ENCODE data around the gene KLHL18. TPM values are rescaled to one million over a fixed set of nuclear protein-coding genes. Genes with fewer than 3 reads are reported as not detected.

KLHL18 gene
- total RNA-seq, 1 donor from 2014 or later: 29.1 TPM

DNA sequence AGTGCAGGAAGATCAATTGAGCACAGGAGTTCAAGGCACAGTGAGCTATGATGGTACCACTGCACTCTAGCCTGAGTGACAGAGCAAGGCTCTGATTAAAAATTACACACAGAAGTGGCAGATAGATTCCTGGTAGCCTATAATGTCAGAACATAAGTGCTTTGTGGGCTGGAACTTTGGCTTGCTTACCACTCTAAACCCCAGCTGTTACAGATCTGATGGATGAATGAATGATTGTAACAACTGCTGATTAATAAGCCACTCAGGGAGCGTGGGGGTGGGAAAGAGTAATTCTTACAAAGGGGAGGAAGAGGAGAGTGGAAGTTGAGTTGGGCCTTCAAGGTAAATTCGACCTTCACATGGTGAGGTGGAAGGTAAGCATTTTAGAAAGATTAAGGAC is 57.2 kb downstream of the KLHL18 start:
- H3K9me3 Mint-ChIP-seq: no peaks in the 10 kb centered on the region
- H3K4me1 Mint-ChIP-seq (ENCODE audit: unreplicated experiment): no peaks in the 10 kb centered on the region
- peak overlapping the region; percentile 19 for H3K27ac Mint-ChIP-seq
- H3K27me3 Mint-ChIP-seq: no peaks in the 10 kb centered on the region
- peaks cover 22% of the 10 kb centered on the region for H3K36me3 Mint-ChIP-seq
- TF ChIP-seq, protein P1, sequence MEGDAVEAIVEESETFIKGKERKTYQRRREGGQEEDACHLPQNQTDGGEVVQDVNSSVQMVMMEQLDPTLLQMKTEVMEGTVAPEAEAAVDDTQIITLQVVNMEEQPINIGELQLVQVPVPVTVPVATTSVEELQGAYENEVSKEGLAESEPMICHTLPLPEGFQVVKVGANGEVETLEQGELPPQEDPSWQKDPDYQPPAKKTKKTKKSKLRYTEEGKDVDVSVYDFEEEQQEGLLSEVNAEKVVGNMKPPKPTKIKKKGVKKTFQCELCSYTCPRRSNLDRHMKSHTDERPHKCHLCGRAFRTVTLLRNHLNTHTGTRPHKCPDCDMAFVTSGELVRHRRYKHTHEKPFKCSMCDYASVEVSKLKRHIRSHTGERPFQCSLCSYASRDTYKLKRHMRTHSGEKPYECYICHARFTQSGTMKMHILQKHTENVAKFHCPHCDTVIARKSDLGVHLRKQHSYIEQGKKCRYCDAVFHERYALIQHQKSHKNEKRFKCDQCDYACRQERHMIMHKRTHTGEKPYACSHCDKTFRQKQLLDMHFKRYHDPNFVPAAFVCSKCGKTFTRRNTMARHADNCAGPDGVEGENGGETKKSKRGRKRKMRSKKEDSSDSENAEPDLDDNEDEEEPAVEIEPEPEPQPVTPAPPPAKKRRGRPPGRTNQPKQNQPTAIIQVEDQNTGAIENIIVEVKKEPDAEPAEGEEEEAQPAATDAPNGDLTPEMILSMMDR (conservative IDR thresholded peaks at IDR 0.05): no peak
- H3K4me3 Mint-ChIP-seq: no peak overlapping the region
- DNase-seq (ENCODE audit: extremely low spot score, unreplicated experiment): no peak

DNA sequence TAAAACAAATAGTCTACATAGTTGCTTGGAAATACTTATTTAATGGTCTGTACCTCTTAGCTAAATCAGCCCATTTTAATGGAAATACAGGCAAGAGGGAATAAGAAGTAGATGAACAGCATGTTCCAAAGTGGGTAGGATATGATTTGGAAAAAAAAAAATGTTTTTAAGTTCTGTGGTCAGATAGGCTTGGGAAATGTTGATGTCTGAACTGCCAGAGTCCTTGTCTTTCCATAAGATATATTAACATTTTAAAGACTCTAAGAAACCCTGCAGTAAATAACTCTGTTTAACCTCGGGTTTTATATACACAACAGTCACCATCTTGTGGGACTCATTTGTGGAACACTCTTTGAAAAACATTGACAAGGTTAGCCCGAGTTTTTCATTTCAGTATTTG is 58.1 kb downstream of the KLHL18 start:
- H3K27me3 Mint-ChIP-seq: no peaks in the 10 kb centered on the region
- no peaks in the 10 kb centered on the region for H3K9me3 Mint-ChIP-seq
- peaks cover 28% of the 10 kb centered on the region for H3K36me3 Mint-ChIP-seq
- no peak for DNase-seq (ENCODE audit: extremely low spot score, unreplicated experiment)
- no peak overlapping the region for H3K27ac Mint-ChIP-seq
- no peaks in the 10 kb centered on the region for H3K4me1 Mint-ChIP-seq (ENCODE audit: unreplicated experiment)
- TF ChIP-seq, protein P1 (conservative IDR thresholded peaks at IDR 0.05): no peak
- no peak overlapping the region for H3K4me3 Mint-ChIP-seq

DNA sequence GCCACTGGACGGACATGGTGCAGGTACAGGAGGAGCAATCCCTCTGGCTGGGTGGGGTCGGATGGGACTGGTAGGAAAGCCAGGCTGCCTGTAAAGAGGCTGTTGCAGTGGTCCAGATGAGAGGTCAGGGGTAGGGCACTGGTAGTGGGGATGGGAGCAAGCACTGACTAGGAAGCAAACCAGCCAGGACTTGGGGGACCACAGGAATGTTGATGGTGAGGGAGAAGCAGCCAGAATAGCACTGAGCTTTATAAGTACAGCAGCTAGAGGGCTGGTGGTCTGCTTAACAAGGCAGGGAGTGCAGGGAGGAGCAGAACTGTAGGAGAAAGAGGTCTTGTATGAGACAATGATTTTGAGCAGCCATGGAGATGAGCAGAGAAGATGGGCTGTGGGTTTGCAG is 59.4 kb downstream of the KLHL18 start:
- no peaks in the 10 kb centered on the region for H3K9me3 Mint-ChIP-seq
- H3K36me3 Mint-ChIP-seq: peaks cover 19% of the 10 kb centered on the region
- no peak overlapping the region for H3K4me3 Mint-ChIP-seq
- peak overlapping the region; percentile 48 for H3K27ac Mint-ChIP-seq
- H3K27me3 Mint-ChIP-seq: no peaks in the 10 kb centered on the region
- TF ChIP-seq, protein P1 (conservative IDR thresholded peaks at IDR 0.05): no peak
- H3K4me1 Mint-ChIP-seq (ENCODE audit: unreplicated experiment): no peaks in the 10 kb centered on the region
- DNase-seq (ENCODE audit: extremely low spot score, unreplicated experiment): no peak

- DNase-seq (ENCODE audit: extremely low spot score, unreplicated experiment): no peak
- Mint-ChIP-seq H3K27me3 (no peaks in the 10 kb centered on the region), H3K4me3 (no peak overlapping the region), H3K36me3 (peaks cover 19% of the 10 kb centered on the region), H3K4me1 (ENCODE audit: unreplicated experiment) (no peaks in the 10 kb centered on the region), H3K27ac (no peak overlapping the region), H3K9me3 (no peaks in the 10 kb centered on the region)
- TF ChIP-seq, protein P1 (conservative IDR thresholded peaks at IDR 0.05): no peak
These were observed 60.1 kb downstream of the KLHL18 start for GRCh38 chr3:47342812-47343211.

DNA sequence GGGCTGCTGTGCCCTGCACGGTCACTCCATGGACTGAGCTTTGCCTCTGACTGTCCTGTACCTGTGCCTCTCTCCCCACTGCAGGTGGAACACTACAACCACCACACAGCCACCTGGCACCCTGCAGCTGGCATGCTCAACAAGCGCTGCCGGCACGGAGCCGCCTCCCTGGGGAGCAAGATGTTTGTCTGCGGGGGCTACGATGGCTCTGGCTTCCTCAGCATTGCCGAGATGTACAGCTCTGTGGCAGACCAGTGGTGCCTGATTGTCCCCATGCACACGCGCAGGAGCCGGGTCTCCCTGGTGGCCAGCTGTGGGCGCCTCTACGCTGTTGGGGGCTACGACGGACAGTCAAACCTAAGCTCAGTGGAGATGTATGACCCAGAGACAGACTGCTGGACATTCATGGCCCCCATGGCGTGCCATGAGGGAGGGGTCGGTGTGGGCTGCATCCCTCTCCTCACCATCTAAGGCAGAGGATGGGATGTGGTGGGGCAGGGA is 60.8 kb downstream of the KLHL18 start:
- TF ChIP-seq, protein P1 (conservative IDR thresholded peaks at IDR 0.05): no peak

GRCh38 chr3:47344971-47345370 is 62.2 kb downstream of the KLHL18 start:
- Mint-ChIP-seq H3K36me3 (peaks cover 12% of the 10 kb centered on the region), H3K9me3 (no peaks in the 10 kb centered on the region), H3K4me1 (ENCODE audit: unreplicated experiment) (no peaks in the 10 kb centered on the region), H3K4me3 (no peak overlapping the region), H3K27ac (no peak overlapping the region), H3K27me3 (no peaks in the 10 kb centered on the region)
- TF ChIP-seq, protein P1 (conservative IDR thresholded peaks at IDR 0.05): no peak
- DNase-seq (ENCODE audit: extremely low spot score, unreplicated experiment): no peak

More for the DNA sequence above, 60.8 kb downstream of the KLHL18 start:
- Mint-ChIP-seq H3K4me1 (ENCODE audit: unreplicated experiment) (no peaks in the 10 kb centered on the region), H3K27me3 (no peaks in the 10 kb centered on the region), H3K9me3 (no peaks in the 10 kb centered on the region), H3K4me3 (no peak overlapping the region), H3K27ac (no peak overlapping the region), H3K36me3 (peaks cover 14% of the 10 kb centered on the region)
- DNase-seq (ENCODE audit: extremely low spot score, unreplicated experiment): no peak
